Gastroesophageal sphincter (tissue), 4 donors: Measurements from ENCODE around the gene ST6GALNAC1. TPM values are rescaled to one million over a fixed set of nuclear protein-coding genes. Genes with fewer than 3 reads are reported as not detected.

Source experiments
- ATAC-seq: fragments of 150-250 bp; one replicate; pipeline ENCODE4 v1.9.1; 2016; ENCODE audit warnings: mild to moderate bottlenecking, moderate library complexity
- H3K27ac ChIP-seq, 4 donors: fragments of 200-600 bp; sonication (generic) in 3 of 4; 1 replicate in 3 of 4; 2 replicates in 1 of 4; pipeline ENCODE4 v1.5.1; 2016 to 2019
- H3K27me3 ChIP-seq: fragments of 200-600 bp; sonication (generic); one replicate; pipeline ENCODE4 v1.5.1; 2019
- H3K36me3 ChIP-seq, 2 donors: fragments of 200-600 bp; sonication (generic); one replicate each; pipeline ENCODE4 v1.5.1; 2019; ENCODE audit warnings: control low read depth in 1 of 2
- H3K4me1 ChIP-seq, 3 donors: fragments of 200-600 bp; sonication (generic); 1 replicate in 2 of 3; 2 replicates in 1 of 3; pipeline ENCODE4 v1.5.1; 2016 to 2019; ENCODE audit warnings: control low read depth in 2 of 3
- H3K4me3 ChIP-seq, 2 donors: fragments of 200-600 bp; sonication (generic); one replicate each; pipeline ENCODE4 v1.5.1; 2019; ENCODE audit warnings: mild to moderate bottlenecking in 1 of 2, moderate library complexity in 1 of 2
- H3K9me3 ChIP-seq, 3 donors: fragments of 200-600 bp; sonication (generic); one replicate each; pipeline ENCODE4 v1.5.1; 2017 to 2019; ENCODE audit warnings: control low read depth in 2 of 3
- EP300 ChIP-seq: sonication (generic); formaldehyde crosslinking; IDR thresholded peaks from one replicate; pipeline ENCODE4 v1.6.1; 2017; ENCODE audit warnings: antibody characterized with exemption, mild to moderate bottlenecking
- POLR2A ChIP-seq, 2 donors: fragments of 450-650 bp; IDR thresholded peaks; one replicate each; pipeline ENCODE4 v1.6.1; 2017; ENCODE audit warnings: antibody characterized with exemption in 2 of 2, mild to moderate bottlenecking in 2 of 2, moderate library complexity in 1 of 2
- POLR2AphosphoS5 ChIP-seq: sonication (generic); formaldehyde crosslinking; IDR thresholded peaks from one replicate; pipeline ENCODE4 v1.6.1; 2017; ENCODE audit warnings: antibody characterized with exemption
- WGBS, 2 donors: methylation state at CpG; one replicate each; pipeline ENCODE4 v1.1.5; 2018; ENCODE audit warnings: low coverage in 1 of 2; 5-methylcytosine and 5-hydroxymethylcytosine counted together
- total RNA-seq, 4 donors: library from RNA; depleted of rRNA; stranded (reverse); fragments of >200 nt; gene quantifications; one replicate each; pipeline ENCODE4 v1.1.0, GENCODE V29; 2016
- TF ChIP-seq, protein P1 (sequence below), 4 experiments: fragments of 200-600 bp in 2 of 4; fragments of 450-650 bp in 2 of 4; sonication (generic) in 1 of 4; IDR thresholded peaks; one replicate each; pipeline ENCODE4 v1.5.1; 2017 to 2019; ENCODE audit warnings: antibody characterized with exemption in 4 of 4, mild to moderate bottlenecking in 2 of 4, moderate library complexity in 2 of 4

ST6GALNAC1 gene
- total RNA-seq, 4 donors from 2014 or later, result 0.47 to 9.6 (median 3.7) TPM

DNA sequence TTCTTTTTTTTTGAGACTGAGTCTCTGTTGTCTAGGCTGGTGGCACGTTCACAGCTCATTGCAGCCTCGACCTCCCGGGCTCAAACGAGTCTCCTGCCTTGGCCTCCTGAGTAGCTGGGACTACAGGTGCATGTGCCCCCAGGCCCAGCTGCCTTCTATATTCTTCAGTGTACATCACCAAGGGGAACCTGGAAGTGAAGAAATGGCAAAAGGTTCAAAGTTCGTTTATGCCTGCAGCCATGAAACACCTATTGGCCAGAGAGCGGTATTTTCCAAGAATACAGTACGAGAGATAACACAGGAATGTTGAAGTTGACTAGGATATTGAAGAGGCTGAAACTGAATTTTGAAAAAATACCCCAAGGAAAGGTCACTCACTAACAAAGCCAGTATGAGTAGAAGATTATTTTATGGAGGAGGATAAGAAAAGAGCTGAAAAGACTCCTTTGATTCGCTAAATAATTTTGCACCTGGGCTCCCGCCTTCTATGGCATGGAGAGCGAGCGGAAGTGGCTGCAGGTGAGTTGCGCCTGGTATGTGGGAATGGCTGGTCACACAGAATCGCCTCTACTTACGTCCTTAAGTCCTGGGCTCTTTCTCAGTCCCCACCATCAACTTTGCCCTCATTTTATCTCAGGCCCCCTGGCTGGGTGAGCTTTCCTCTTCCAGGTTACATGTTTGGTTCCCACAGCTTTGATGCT is 9.8 kb downstream of the ST6GALNAC1 start:
- ATAC-seq, result no peak
- Histone ChIP-seq H3K4me1 (no peaks in the 10 kb centered on the region), H3K9me3 (no peaks in the 10 kb centered on the region), H3K4me3 (no peak overlapping the region), H3K27me3 (peaks cover 4% of the 10 kb centered on the region), H3K27ac (no peak overlapping the region), H3K36me3 (no peaks in the 10 kb centered on the region)
- no peak for TF ChIP-seq POLR2A (IDR thresholded peaks at IDR 0.05)
- TF ChIP-seq EP300, result no peak
- TF ChIP-seq, protein P1, sequence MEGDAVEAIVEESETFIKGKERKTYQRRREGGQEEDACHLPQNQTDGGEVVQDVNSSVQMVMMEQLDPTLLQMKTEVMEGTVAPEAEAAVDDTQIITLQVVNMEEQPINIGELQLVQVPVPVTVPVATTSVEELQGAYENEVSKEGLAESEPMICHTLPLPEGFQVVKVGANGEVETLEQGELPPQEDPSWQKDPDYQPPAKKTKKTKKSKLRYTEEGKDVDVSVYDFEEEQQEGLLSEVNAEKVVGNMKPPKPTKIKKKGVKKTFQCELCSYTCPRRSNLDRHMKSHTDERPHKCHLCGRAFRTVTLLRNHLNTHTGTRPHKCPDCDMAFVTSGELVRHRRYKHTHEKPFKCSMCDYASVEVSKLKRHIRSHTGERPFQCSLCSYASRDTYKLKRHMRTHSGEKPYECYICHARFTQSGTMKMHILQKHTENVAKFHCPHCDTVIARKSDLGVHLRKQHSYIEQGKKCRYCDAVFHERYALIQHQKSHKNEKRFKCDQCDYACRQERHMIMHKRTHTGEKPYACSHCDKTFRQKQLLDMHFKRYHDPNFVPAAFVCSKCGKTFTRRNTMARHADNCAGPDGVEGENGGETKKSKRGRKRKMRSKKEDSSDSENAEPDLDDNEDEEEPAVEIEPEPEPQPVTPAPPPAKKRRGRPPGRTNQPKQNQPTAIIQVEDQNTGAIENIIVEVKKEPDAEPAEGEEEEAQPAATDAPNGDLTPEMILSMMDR (IDR thresholded peaks at IDR 0.05), result no peak
- TF ChIP-seq POLR2AphosphoS5, result no peak
- WGBS, 2 donors, result 94 to 96% methylated on average over 7 to 14 of the region's 14 CpGs

DNA sequence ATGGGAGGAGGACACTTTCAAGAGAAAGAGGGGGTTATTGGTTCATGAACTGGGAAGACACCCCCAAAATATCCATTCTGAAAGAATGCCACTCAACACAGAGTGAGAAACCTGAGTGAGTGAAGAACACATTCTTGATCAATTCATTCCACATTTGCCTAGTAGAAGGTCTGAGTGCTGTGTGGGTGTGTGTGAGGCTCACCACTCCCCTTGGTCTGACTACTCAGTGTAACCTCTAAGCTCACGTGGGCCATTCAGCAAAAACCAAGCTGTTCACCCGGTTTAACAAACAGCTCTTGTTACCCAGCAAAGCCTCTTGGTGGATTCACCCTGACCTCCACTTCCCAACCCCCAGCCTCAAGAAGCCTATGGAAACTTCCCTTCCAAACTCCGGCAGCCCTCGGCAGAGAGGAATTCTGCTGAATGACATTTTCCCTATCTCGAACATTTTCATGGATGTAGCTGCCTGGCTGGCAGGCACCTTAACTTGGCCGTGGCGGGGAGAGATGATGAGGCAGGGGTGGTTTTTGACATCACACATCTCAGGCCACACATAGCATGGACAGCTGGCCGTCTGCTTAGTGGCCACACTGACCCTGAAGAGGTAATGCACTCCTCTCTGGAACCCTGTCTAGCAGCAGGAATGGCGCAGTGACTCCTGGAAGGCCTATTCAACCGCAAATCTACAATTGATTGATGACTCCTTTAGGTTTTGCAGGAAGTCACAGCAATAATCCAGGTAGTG is 11.6 kb downstream of the ST6GALNAC1 start:
- 69 to 90% methylated on average over 5 to 6 of the region's 10 CpGs for WGBS, 2 donors
- H3K27ac ChIP-seq, result no peak overlapping the region

DNA sequence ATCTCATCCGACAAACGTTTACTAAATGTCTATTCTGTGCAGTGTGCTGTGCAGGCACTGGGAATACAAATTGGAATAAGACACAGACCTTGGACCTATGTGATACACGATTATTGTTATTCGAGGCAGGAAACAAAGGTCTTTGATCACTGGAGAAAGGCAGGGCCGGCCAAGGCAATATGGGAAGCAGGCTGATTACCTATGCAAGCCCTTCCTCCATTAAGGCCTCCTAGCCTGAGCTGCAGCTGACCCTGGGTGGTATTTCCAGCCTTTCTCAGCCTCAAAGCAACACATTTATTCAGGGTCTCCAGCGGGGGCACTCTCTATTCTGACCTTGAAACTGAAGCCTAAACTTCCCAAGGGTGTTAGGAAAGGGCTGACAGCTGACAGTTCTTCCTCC is 13.4 kb downstream of the ST6GALNAC1 start:
- 60 to 72% methylated on average over 1 to 6 of the region's 6 CpGs for WGBS, 2 donors
- H3K4me1 ChIP-seq, result no peaks in the 10 kb centered on the region

More for the DNA sequence above, 11.6 kb downstream of the ST6GALNAC1 start:
- TF ChIP-seq POLR2A (IDR thresholded peaks at IDR 0.05) (no peak), EP300 (no peak), POLR2AphosphoS5 (no peak)
- TF ChIP-seq, protein P1 (IDR thresholded peaks at IDR 0.05), result no peak
- no peak for ATAC-seq
- Histone ChIP-seq H3K4me3 (no peak overlapping the region), H3K4me1 (no peaks in the 10 kb centered on the region), H3K27me3 (peaks cover 4% of the 10 kb centered on the region), H3K36me3 (no peaks in the 10 kb centered on the region), H3K9me3 (no peaks in the 10 kb centered on the region)

DNA sequence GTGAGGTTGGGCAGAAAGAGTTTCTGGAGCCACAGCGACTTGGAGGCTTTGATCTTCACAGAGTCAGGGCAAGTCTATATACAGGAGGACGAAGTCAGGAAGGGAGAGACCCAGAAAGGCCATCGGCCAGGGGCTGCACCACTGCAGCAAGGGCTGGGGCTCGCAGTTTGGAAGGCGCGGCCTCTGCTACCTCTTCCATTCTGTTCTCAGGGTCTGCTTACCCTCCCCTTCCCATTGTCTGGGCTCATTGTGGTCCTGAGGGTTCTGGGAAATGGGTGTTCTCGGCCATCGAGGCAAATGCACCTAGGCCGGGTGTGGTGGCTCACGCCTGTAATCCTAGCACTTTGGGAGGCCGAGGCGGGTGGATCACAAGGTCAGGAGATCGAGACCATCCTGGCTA is 16.0 kb downstream of the ST6GALNAC1 start:
- ATAC-seq, result no peak
- Histone ChIP-seq H3K9me3 (no peaks in the 10 kb centered on the region), H3K27ac (no peak overlapping the region), H3K4me1 (peaks cover 0 to 5% (median 0%) of the 10 kb centered on the region in 3 donors), H3K36me3 (no peaks in the 10 kb centered on the region), H3K27me3 (no peaks in the 10 kb centered on the region), H3K4me3 (no peak overlapping the region)
- WGBS, 2 donors, result 100% methylated on average over 1 of the region's 13 CpGs; no CpG with 5 or more reads in 1 of the 2 donors
- TF ChIP-seq POLR2AphosphoS5, result no peak
- TF ChIP-seq EP300, result no peak
- TF ChIP-seq, protein P1 (IDR thresholded peaks at IDR 0.05), result no peak
- TF ChIP-seq POLR2A (IDR thresholded peaks at IDR 0.05), result no peak

More for the DNA sequence above, 13.4 kb downstream of the ST6GALNAC1 start:
- TF ChIP-seq POLR2AphosphoS5, result no peak
- no peak for TF ChIP-seq EP300
- TF ChIP-seq, protein P1 (IDR thresholded peaks at IDR 0.05), result no peak
- TF ChIP-seq POLR2A (IDR thresholded peaks at IDR 0.05), result no peak
- H3K36me3 ChIP-seq, result no peaks in the 10 kb centered on the region
- H3K27ac ChIP-seq, result no peak overlapping the region
- ATAC-seq, result no peak
- no peaks in the 10 kb centered on the region for H3K9me3 ChIP-seq
- no peak overlapping the region for H3K4me3 ChIP-seq
- peaks cover 4% of the 10 kb centered on the region for H3K27me3 ChIP-seq
